Activated T-cell treated with anti-CD3 and anti-CD28 coated beads for 1 hour (primary cell): ENCODE results near the gene C19orf12.

Experiments used
- DNase-seq: peaks from one replicate; pipeline ENCODE4 v3.0.0-alpha.2; 2020; ENCODE audit warnings: low read depth

C19orf12 gene

GRCh38 chr19:29714953-29715700 is at the start of gene C19orf12:
TSS of gene C19orf12 (minus strand) at chr19:29715261. CDS start at chr19:29708413, 6,848 bp downstream.
- peak; percentile 33 for DNase-seq

DNA sequence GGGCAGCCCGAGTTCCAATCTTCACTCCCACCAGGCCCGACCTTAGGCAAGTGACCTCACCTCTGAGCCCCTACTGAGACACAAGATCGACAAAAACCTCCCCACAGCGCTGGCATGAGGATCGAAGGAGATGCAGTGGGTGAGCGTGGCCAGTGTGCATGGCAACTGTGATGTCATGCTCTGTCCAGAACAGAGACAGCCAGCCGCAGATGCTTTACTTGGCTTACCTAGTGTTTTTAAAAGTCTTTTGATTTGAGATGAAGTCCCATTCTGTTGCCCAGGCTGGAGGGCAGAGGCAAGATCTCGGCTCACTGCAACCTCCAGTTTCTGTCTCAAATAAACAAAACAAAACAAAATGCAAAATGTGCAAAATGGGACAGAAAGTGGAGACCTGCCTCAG is 49.3 kb upstream of the C19orf12 start:
- no peak for DNase-seq

GRCh38 chr19:29763196-29763595 is 48.1 kb upstream of the C19orf12 start:
- no peak for DNase-seq

DNA sequence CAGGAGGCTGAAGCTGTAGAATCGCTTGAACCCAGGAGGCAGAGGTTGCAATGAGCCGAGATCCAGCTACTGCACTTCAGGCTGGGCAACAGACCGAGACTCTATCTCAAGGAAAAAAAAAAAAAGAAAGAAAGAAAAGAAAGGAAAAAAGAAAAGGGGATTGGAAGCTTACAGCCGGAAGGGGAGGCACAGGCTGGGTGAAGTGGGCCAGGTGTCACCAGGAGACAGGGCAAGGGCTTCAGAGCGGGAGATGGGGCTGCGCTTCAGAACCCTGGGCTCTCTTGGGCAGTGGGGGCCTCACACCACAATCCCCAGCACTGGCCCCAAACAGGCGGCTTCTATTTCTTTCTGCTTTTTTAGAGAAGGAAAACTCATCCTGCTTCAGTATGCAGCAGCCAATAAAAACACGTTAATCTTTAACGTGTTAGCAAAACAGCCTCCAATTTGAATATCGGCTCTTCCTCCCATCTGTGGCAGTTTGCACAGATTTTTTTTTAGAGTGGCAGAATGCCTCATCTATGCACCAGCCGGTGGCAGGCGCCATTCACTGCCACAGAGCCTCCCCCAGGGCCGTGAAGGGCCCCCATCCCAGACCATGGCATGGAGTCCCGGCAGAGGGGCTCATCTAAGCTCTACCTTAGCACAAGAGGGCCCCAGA is 46.6 kb upstream of the C19orf12 start:
- no peak for DNase-seq

- DNase-seq = no peak
These were observed 45.9 kb upstream of the C19orf12 start for GRCh38 chr19:29760752-29761502.

- DNase-seq = no peak
These were observed 44.3 kb upstream of the C19orf12 start for GRCh38 chr19:29759359-29759758.

DNA sequence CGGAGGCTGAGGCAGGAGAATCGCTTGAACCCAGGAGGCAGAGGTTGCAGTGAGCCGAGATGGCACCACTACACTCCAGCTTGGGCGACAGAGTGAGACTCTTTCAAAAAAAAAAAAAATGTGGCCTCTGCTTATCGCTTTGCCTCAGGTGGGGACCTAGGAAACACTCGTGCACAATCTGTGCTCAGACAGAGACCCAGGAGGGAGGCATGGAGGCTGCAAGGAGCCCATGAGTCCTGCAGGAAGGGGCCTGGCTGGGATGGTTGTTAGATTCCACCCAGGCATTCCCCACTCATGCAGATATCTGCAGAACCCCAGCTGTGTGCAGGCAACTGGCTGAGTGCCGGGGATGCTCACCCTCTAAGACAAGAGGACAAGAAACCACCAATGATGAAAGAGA is 43.8 kb upstream of the C19orf12 start:
- no peak for DNase-seq

- no peak for DNase-seq
These were observed 42.5 kb upstream of the C19orf12 start for GRCh38 chr19:29757551-29757950.

DNA sequence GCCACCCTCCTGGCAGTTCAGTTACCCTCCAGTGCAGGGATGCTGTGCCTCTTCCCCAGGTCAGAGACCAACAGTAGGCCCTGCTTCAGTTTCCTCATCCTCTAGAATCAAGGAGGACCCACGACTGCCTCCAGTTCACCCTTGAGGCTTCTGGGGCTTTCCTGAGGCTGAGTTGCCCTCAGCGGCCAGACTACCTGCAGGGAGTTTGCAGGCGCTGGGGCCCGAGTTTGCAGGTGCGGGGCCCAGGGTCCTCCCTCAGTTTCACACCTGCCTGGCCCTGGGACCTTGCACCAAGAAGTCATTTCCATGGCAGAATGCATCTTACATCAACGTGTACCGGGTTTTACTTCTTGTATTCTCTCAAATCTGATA is 38.9 kb upstream of the C19orf12 start:
- no peak for DNase-seq

- no peak for DNase-seq
These were observed 38.3 kb upstream of the C19orf12 start for GRCh38 chr19:29753190-29753933.

DNA sequence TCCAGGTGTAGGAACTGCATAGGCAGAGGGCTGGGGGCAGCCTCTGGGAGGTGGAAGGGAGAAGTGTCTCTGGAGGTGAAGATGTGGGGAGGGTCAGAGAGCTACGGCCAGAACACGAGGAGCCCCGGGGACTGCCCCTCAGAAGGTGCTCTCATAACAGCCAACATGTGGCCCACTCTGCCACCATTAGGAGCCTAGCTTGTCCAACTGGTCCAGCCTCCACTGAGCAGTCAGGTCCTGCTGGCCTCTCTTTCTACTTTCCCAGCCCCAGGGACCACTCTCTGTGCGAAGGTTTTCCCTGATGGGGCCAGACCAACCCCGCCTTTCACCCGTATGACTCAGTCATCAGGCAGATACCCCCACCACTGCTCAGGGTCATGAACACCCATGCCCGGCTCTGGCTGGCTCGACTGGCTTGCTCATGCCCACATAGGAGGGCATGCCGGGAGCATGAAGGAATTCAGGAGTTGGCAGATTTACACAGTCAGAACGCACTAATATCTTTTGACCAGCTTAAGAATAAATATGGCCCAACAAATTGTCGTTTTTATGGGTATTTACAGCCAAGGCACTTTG is 37.5 kb upstream of the C19orf12 start:
- DNase-seq = no peak

DNA sequence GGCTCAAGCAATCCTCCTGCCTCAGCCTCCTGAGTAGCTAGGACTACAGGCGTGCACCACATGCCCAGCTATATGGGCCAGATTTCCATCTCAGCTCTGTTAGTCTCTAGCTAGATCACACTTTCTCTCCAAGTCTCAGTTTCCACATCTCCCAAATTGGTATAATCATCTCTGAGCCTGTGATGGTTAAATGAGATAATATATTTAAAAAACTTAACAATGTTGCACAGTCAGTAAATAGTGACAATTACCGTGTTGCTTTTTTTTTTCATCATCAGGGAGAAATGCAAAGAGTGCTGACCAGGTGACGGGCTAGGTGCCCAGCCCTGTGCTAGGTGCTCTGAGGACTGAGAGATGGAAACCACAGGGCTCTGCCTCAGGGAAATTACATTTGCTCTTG is 36.9 kb upstream of the C19orf12 start:
- DNase-seq = no peak

GRCh38 chr19:29750001-29750400 is 34.9 kb upstream of the C19orf12 start:
- no peak for DNase-seq

DNA sequence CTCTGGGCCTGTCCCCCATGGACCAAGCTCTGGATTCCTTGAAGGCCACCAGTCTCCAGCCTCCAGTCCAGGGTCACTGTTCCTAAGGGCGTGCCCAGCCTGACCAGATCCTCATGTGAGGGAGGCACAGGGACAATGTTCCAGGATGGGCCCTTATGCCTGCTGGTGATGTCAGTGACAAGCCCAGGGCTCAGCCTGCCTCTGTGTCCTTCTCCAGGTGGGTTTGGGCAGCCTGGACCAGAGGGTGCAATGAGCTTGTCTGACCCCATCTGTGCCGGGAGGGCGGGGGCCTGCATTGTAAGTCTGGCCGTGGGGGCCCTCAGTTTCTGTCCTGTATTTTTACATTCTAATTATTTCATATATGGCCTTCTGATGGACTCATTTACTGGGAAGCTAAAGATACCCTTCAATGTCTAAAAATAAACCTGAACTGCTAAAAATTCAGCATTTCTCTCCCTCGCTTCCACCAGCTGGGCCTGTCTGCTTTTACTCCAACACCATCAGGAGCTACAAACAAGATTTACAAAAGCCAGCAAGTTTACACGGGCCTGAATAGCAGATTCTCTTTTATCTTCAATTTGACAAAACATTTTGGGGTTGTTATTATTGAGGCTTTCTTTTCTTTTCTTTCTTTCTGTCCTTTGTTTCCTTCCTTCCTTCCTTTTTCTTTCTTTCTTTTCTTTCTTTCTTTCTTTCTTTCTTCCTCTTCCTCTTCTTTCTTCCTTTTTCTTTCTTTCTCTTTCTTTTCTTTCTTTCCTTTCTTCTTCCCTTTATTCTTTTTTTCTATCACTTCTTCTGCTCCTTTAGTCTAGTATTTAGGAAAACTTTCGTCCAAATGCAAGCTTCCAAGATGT is 34.2 kb upstream of the C19orf12 start:
- no peak for DNase-seq

- DNase-seq = no peak
These were observed 30.2 kb upstream of the C19orf12 start for GRCh38 chr19:29745253-29745652.

GRCh38 chr19:29743681-29744080 is 28.6 kb upstream of the C19orf12 start:
- no peak for DNase-seq

- no peak for DNase-seq
These were observed 26.7 kb upstream of the C19orf12 start for GRCh38 chr19:29741776-29742175.

DNA sequence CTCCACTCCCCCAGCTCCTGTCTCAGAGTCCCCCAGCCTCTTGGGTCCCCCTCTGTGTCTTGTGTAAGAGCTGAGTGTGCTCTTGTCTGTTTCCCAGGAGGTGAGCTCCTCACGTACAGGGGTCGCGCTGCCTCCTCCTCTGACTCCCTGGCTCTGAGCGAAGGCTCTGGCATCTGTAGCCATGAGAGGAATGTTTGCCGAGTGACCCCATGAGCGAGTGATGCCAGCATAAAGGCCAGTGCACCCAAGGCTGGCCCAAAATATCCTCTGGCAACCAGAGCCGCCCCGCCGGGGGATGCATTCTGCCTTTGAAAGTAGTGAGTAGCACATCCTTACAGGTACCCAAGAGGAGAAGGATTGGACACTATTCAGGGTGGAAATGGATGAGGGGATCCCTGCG is 26.2 kb upstream of the C19orf12 start:
- no peak for DNase-seq

GRCh38 chr19:29737461-29738000 is 22.5 kb upstream of the C19orf12 start:
- no peak for DNase-seq

DNA sequence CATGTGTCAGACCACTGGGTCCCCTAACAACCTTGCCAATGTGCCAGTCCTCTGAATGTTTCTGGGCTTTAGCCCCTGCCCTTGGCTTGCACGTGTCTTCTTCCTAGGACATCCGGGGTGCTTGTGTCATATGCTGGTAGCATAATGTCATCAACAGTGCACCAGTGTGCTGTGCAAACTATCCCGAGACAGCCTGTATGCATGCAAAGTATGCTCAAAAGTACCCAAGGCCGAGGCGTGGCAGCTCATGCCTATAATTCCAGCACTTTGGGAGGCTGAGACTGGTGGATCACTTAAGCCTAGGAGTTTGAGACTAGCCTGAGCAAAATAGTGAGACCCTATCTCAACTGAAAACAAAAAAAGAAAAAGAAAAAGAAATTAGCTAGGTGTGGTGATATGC is 20.8 kb upstream of the C19orf12 start:
- no peak for DNase-seq

DNA sequence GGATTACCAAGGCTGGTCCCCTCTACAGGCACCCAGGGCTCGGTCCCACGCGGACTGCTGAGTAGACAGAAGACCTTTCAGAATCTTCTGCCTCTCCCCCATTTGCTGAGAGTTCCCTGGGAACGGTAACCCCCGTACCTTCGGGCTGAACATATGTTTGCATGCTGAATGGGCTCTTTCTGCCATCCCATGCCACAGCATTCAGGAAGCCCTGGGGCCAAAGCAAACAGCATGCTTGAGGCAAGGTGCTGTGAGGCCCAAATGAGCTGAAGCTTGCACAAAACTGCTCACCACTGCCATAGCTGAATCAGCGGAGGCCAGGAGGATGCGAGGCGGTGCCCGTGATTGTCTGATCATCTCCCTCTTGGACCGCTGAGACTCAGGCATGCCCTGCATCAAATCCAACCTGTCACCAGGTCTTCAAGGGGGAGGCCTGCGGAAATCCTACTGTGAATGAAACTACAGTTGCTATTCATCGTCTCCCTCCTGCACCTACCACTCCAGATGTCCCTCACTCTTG is 16.3 kb upstream of the C19orf12 start:
- DNase-seq = no peak
